H9 (cell line): ENCODE measurements around the gene LPCAT2. TPM values are rescaled to one million over a fixed set of nuclear protein-coding genes. Genes with fewer than 3 reads are reported as not detected.

Experiments
- DNase-seq: peaks from one replicate; pipeline ENCODE4 v3.0.0-alpha.2; 2017
- H2AFZ ChIP-seq: one replicate; pipeline ENCODE4 v1.6.1; 2013; ENCODE audit warnings: mild to moderate bottlenecking, low read length, control low read depth, moderate library complexity
- H2AK5ac ChIP-seq: 2 replicates; pipeline ENCODE4 v1.6.1; 2013; ENCODE audit warnings: low read length, control low read depth, mixed read lengths; ENCODE audit not compliant: insufficient read length
- H2BK120ac ChIP-seq: one replicate; pipeline ENCODE4 v1.6.1; 2013; ENCODE audit warnings: low read depth, mild to moderate bottlenecking, low read length, control low read depth, inconsistent platforms; ENCODE audit not compliant: poor library complexity, severe bottlenecking
- H2BK12ac ChIP-seq: 2 replicates; pipeline ENCODE4 v1.6.1; 2013; ENCODE audit warnings: low read length, control low read depth, mixed read lengths, low read depth; ENCODE audit not compliant: insufficient read length
- H2BK15ac ChIP-seq: 2 replicates; pipeline ENCODE4 v1.6.1; 2013; ENCODE audit warnings: low read depth, low read length, control low read depth
- H2BK20ac ChIP-seq: one replicate; pipeline ENCODE4 v1.6.1; 2013; ENCODE audit warnings: low read depth, mild to moderate bottlenecking, low read length, control low read depth, inconsistent platforms; ENCODE audit not compliant: poor library complexity, severe bottlenecking
- H2BK5ac ChIP-seq: 2 replicates; pipeline ENCODE4 v1.6.1; 2013; ENCODE audit warnings: low read length, control low read depth, mixed read lengths; ENCODE audit not compliant: insufficient read length
- H3K14ac ChIP-seq: 2 replicates; pipeline ENCODE4 v1.6.1; 2013; ENCODE audit warnings: low read length, control low read depth; ENCODE audit not compliant: insufficient read depth
- H3K18ac ChIP-seq: 2 replicates; pipeline ENCODE4 v1.6.1; 2013; ENCODE audit warnings: low read depth, mild to moderate bottlenecking, mixed read lengths, low read length, control low read depth; ENCODE audit not compliant: insufficient read length
- H3K23ac ChIP-seq: 2 replicates; pipeline ENCODE4 v1.6.1; 2013; ENCODE audit warnings: low read length, control low read depth, mixed read lengths, low read depth; ENCODE audit not compliant: insufficient read length
- H3K23me2 ChIP-seq: 2 replicates; pipeline ENCODE4 v1.6.1; 2013; ENCODE audit warnings: low read depth, mild to moderate bottlenecking, mixed read lengths, low read length, control low read depth; ENCODE audit not compliant: insufficient read length, poor library complexity, severe bottlenecking
- H3K27ac ChIP-seq: 2 replicates; pipeline ENCODE4 v1.5.1; 2013; ENCODE audit warnings: low read length, control low read depth, mixed read lengths, low read depth; ENCODE audit not compliant: insufficient read length
- H3K27me3 ChIP-seq: 2 replicates; pipeline ENCODE4 v1.6.1; 2013; ENCODE audit warnings: low read length, control low read depth, inconsistent platforms; ENCODE audit not compliant: insufficient read depth
- H3K4ac ChIP-seq: 2 replicates; pipeline ENCODE4 v1.6.1; 2013; ENCODE audit warnings: low read depth, mild to moderate bottlenecking, control low read depth, inconsistent platforms, low read length, moderate library complexity
- H3K4me1 ChIP-seq: 2 replicates; pipeline ENCODE4 v1.6.1; 2013; ENCODE audit warnings: low read length, control low read depth, inconsistent platforms; ENCODE audit not compliant: insufficient read depth
- H3K4me2 ChIP-seq: 2 replicates; pipeline ENCODE4 v1.6.1; 2013; ENCODE audit warnings: low read length, control low read depth, mixed read lengths; ENCODE audit not compliant: insufficient read length, insufficient read depth
- H3K56ac ChIP-seq: 2 replicates; pipeline ENCODE4 v1.6.1; 2013; ENCODE audit warnings: low read depth, mild to moderate bottlenecking, mixed read lengths, low read length, control low read depth; ENCODE audit not compliant: insufficient read length
- H3K79me1 ChIP-seq: 2 replicates; pipeline ENCODE4 v1.6.1; 2013; ENCODE audit warnings: low read depth, mild to moderate bottlenecking, moderate library complexity, low read length, control low read depth, inconsistent platforms; ENCODE audit not compliant: insufficient read depth, poor library complexity, severe bottlenecking
- H3K79me2 ChIP-seq: 2 replicates; pipeline ENCODE4 v1.6.1; 2013; ENCODE audit warnings: low read length, control low read depth, inconsistent platforms; ENCODE audit not compliant: insufficient read depth
- H3K9ac ChIP-seq: 2 replicates; pipeline ENCODE4 v1.6.1; 2013; ENCODE audit warnings: low read length, control low read depth, mixed read lengths; ENCODE audit not compliant: insufficient read length; ENCODE audit errors: extremely low read depth
- H3K9me3 ChIP-seq: one replicate; pipeline ENCODE4 v1.6.1; 2013; ENCODE audit warnings: low read depth, low read length, inconsistent platforms; ENCODE audit not compliant: control insufficient read depth
- H3T11ph ChIP-seq: one replicate; pipeline ENCODE4 v1.6.1; 2013; ENCODE audit warnings: mild to moderate bottlenecking, low read length, control low read depth, inconsistent platforms
- H4K20me1 ChIP-seq: one replicate; pipeline ENCODE4 v1.6.1; 2013; ENCODE audit not compliant: control insufficient read depth, insufficient read length, insufficient read depth
- H4K5ac ChIP-seq: 2 replicates; pipeline ENCODE4 v1.6.1; 2013; ENCODE audit warnings: low read depth, mild to moderate bottlenecking, mixed read lengths, low read length, control low read depth; ENCODE audit not compliant: insufficient read length
- H4K8ac ChIP-seq: replicated peaks from 2 replicates; pipeline ENCODE4 v1.6.1; 2013; ENCODE audit warnings: low read length, control low read depth, mixed read lengths, low read depth; ENCODE audit not compliant: insufficient read length
- H4K91ac ChIP-seq: 2 replicates; pipeline ENCODE4 v1.6.1; 2013; ENCODE audit warnings: low read depth, mild to moderate bottlenecking, moderate library complexity, mixed read lengths, low read length, control low read depth; ENCODE audit not compliant: insufficient read length
- H3K27ac Mint-ChIP-seq, 3 experiments: 2 replicates in 2 of 3; 3 replicates in 1 of 3; pipeline ENCODE4 v1.8.0; 2020 to 2021; ENCODE audit warnings: mixed read lengths in 3 of 3, mild to moderate bottlenecking in 1 of 3, moderate library complexity in 1 of 3
- H3K27me3 Mint-ChIP-seq: 2 replicates; pipeline ENCODE4 v1.8.0; 2021; ENCODE audit warnings: low read depth, mild to moderate bottlenecking, moderate library complexity, mixed read lengths
- H3K36me3 Mint-ChIP-seq, 3 experiments: 2 replicates in 2 of 3; 3 replicates in 1 of 3; pipeline ENCODE4 v1.8.0; 2020 to 2021; ENCODE audit warnings: low read depth in 3 of 3, mixed read lengths in 3 of 3; ENCODE audit not compliant: insufficient read depth in 1 of 3
- H3K4me1 Mint-ChIP-seq, 2 experiments: 2 replicates each; pipeline ENCODE4 v1.8.0; 2020; ENCODE audit warnings: mixed read lengths in 2 of 2
- H3K4me3 Mint-ChIP-seq, 2 experiments: 2 replicates in 1 of 2; 3 replicates in 1 of 2; pipeline ENCODE4 v1.8.0; 2020 to 2021; ENCODE audit warnings: mild to moderate bottlenecking in 2 of 2, mixed read lengths in 2 of 2, moderate library complexity in 1 of 2
- H3K9me3 Mint-ChIP-seq, 2 experiments: 2 replicates in 1 of 2; 3 replicates in 1 of 2; pipeline ENCODE4 v1.8.0; 2020; ENCODE audit warnings: mild to moderate bottlenecking in 2 of 2, mixed read lengths in 2 of 2, moderate library complexity in 1 of 2
- CTCF ChIP-seq: fragments of 200-600 bp; sonication (generic); conservative IDR thresholded peaks from 3 replicates; pipeline ENCODE4 v1.8.0; 2021; ENCODE audit warnings: antibody characterized with exemption, mild to moderate bottlenecking
- WGBS: extraction: QIAGEN DNeasy Blood & Tissue Kit; methylation state at CpG from one replicate; pipeline ENCODE4 v1.1.7; 2013; ENCODE audit warnings: missing lambda C conversion rate, low lambda C conversion rate, mixed read lengths; ENCODE audit not compliant: insufficient read length; ENCODE audit errors: extremely low coverage; 5-methylcytosine and 5-hydroxymethylcytosine counted together
- total RNA-seq: library from RNA; stranded (reverse); gene quantifications from 2 replicates; pipeline ENCODE4 v1.2.1, GENCODE V29; 2021

The LPCAT2 gene
- total RNA-seq, 1 experiment from 2014 or later, result 2.8 TPM

- no peak overlapping the region for H3K9ac ChIP-seq
- no peak overlapping the region for H3T11ph ChIP-seq
- H3K23ac ChIP-seq, result no peak overlapping the region
- H2AK5ac ChIP-seq, result no peak overlapping the region
- H3K18ac ChIP-seq, result no peak overlapping the region
- TF ChIP-seq CTCF, result peak; percentile 70
- H3K27me3 ChIP-seq, result no peaks in the 10 kb centered on the region
- no peak overlapping the region for H3K4me2 ChIP-seq
- no peaks in the 10 kb centered on the region for H3K79me1 ChIP-seq
- no peak overlapping the region for H4K8ac ChIP-seq
- no peaks in the 10 kb centered on the region for H3K9me3 Mint-ChIP-seq
- H4K20me1 ChIP-seq, result no peaks in the 10 kb centered on the region
- no peak overlapping the region for H2BK120ac ChIP-seq
- peaks cover 2 to 12% (median 5%) of the 10 kb centered on the region in 3 experiments; a peak in 3 of 7 replicates for H3K36me3 Mint-ChIP-seq
- H2AFZ ChIP-seq, result no peak overlapping the region
- no peak overlapping the region for H3K14ac ChIP-seq
- no peak overlapping the region for H3K27ac ChIP-seq
- no peak overlapping the region for H3K56ac ChIP-seq
- peak; percentile 48 for DNase-seq
- H3K4me3 Mint-ChIP-seq, result no peak overlapping the region; a peak in 1 of 5 replicates
- no peak overlapping the region for H3K27ac Mint-ChIP-seq
- no peaks in the 10 kb centered on the region for H3K4me1 ChIP-seq
- no peaks in the 10 kb centered on the region for H3K23me2 ChIP-seq
- H3K4me1 Mint-ChIP-seq, result peaks cover 4 to 7% of the 10 kb centered on the region in 2 experiments; a peak in 1 of 4 replicates
- no peaks in the 10 kb centered on the region for H3K9me3 ChIP-seq
- H4K5ac ChIP-seq, result no peak overlapping the region
- no peak overlapping the region for H4K91ac ChIP-seq
- no peaks in the 10 kb centered on the region for H3K79me2 ChIP-seq
- no peak overlapping the region for H3K4ac ChIP-seq
- no peaks in the 10 kb centered on the region for H3K27me3 Mint-ChIP-seq
- H2BK12ac ChIP-seq, result no peak overlapping the region
- H2BK20ac ChIP-seq, result no peak overlapping the region
- no peak overlapping the region for H2BK5ac ChIP-seq
- no peak overlapping the region for H2BK15ac ChIP-seq
- no CpG with 5 or more reads among the region's 9 CpGs for WGBS
These were observed 7.1 kb upstream of the LPCAT2 start for GRCh38 chr16:55501549-55502322.
